ENCODE results near the gene OPN3.

Gene OPN3

DNA sequence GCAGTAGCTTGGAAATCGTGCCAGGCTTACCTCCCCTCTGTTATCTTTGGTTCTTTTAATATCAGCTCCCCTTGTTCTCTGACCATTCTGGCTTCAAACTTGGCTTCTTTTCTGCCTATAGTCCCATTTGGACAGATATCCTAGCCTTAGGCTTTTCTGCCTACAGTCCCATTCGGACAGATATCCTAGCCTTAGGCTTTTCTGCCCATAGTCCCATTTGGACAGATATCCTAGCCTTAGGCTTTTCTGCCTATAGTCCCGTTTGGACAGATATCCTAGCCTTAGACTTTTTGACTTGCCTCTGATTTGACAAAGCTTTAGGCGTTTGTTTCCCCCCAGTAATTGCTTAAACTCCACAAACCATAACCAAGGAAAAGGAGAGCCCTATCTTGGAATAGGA is 25.6 kb downstream of the OPN3 start:
- no peak for DNase-seq

DNA sequence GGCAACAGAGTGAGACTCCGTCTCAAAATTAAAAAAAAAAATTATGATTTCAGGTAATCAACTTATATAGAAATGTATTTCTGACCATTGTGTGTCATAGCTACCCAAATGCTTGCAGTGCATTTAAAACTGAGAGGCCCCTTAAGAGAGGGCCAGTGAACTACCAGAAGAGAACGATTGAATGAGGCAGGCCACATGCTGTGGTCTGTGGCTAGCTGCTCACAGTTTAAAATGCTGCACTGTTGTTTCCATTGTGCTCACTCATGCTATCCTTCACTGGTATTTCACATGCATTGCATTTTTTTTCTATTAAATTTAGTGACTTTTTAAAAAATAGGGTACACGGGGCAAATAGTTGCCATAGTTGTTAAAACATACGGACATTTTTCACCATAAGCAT is 26.0 kb downstream of the OPN3 start:
- DNase-seq, result peak; percentile 10

DNA sequence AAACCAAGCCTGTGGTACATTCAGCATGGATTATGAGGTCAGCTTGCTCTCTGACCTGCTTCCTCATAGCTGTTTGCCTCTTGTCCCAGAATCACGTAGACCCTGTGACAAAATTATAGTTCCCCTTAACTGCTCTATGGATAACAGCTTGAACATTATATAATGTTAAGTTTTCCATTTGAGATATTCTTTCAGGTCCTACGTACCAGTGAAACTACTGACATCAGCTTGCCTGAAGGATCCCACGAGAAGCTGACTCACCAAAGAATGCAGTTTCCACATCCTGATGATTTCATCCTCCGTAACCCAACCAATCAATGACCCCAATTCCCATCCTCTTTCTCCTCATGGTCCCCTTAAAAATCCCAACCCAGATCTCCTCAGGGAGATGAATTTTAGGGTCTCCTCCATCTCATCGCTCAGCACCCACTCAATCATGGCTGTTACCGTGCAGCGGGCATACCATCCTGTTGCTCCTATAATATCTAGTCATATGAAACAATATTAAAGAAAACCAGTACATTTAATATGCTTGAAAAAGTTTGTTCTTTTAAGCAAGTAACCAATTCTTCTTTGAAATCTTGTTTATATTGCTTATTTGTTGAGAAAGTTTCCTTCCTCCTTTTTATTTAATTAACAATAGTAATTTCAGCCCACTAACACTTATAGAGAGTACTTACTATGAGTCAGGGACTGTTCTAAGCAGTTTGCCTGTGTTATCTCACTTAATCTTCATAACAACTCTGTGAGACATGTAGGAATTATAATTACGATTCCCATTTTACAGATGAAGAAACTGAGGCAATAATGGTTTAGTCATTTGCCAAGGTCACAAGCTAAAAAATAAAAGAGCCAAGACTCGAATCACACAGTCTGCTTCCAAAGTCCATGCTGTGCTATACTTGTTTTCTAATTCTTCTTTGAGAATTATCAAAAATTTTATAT is 27.4 kb downstream of the OPN3 start:
- no peak for DNase-seq

DNA sequence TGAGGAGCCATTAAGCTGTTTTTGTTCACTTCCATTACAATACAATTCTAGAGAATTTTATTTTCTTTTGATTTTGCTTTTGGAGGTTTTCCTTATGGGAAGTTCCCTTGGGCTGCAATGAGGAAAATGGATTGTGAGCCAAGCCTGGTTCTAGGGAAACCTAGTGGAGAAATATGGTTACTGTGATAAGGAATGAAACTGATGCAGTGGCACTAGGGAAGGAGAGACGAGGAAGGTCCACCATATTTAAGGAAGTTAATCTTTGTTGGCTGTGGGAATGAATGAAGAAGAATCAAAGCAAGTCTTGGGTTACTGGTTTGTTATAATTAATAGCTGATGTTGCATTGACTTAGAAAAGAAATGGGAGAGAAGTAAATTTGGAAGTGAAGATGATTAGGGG is 28.4 kb downstream of the OPN3 start:
- DNase-seq, result no peak

DNA sequence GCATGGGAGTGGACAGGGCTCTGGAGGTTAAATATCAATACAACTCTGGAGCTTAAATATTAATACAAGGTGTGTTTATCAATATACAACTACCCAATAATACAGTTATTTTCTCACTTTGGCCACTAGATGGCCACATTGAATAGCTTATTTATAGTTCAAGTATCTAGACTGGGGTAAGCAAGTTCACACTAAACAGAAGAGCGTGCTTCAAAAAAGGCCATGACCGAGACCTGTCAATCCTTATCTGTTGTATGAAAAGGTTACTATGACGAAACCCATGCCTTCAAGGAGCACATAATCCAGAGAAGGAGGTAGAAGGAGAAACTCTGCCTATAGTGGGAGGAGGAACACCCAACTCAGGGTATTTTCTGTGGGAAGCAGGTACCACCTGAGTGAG is 29.1 kb downstream of the OPN3 start:
- DNase-seq, result no peak

DNA sequence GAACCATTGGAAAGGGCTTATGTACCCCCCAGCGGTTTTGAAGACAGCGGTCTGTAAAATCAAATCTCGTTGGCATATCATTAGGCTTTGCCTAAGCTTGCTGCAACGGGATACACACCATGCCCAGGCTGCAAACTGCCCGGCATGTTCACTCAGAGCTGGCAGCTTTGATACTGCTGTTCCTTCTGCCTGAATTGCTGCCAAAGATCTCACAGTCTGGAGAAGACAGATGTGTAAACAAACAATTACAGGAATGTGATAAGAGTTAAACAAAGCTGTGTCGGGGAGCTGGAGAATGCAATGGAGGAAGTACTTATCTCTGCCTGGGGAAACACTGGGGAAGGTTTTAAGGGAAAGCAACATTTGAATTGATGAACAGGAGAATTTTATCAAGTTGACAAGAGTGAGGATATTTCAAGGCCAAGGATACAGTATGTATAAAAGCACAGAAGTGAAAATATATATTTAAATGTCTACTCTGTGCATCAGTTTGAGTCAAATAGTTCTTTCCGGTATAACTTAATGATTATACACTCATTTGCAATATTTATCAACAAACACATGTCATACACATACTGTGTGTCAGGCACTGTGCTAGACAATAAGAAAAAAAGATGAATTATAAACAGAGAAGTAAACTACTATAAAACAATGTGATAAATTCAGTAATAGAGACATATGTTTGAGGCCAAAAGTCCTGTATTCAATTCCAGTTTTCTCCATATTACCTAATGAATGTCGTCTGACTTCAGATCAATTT is 29.9 kb downstream of the OPN3 start:
- DNase-seq, result no peak

DNA sequence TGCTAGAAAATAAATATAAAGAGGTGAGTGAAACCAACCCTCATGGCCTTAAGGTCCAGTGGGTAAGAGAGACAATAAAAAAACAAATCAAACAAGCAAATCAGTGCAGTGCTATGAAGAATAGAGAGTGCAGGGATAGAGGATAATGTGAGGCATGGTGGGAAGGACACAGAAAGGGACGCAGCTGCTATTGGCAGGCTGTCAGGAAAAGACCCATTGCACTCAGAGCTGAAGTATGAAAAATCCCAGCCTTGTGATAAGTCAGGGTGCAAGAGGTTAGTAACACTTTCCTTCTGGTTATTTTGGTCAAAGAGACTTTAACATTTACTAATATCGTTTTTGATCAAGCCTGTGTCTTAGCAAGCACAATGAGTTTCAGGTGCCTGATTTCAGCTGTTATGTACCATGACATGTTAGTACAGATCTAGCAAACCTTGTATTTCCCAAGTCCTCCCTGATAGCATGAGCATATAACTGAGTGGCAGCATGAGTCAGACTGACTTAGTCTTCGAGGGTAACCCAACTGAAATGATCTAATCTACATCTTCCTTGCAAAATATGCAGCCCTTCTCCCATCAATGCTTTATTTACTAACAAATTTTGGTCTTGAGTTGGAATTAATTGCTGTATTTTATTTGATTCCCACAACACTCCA is 31.7 kb downstream of the OPN3 start:
- DNase-seq, result no peak

DNA sequence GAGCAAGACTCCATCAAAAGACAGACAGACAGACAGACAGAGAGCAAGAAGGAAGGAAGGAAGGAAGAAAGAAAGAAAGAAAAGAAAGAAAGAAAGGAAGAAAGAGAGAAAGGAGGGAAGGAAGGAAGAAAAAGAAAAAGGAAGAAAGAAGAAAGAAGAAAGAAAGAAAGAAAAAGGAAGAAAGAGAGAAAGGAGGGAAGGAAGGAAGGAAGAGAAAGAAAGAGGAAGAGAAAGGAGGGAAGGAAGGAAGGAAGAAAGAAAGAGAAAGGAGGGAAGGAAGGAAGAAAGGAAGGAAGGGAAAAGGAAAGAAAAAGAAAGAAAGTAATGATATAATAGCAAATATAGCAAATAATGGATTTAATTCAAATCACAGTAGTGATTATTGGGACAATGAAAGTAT is 32.7 kb downstream of the OPN3 start:
- DNase-seq, result no peak

DNA sequence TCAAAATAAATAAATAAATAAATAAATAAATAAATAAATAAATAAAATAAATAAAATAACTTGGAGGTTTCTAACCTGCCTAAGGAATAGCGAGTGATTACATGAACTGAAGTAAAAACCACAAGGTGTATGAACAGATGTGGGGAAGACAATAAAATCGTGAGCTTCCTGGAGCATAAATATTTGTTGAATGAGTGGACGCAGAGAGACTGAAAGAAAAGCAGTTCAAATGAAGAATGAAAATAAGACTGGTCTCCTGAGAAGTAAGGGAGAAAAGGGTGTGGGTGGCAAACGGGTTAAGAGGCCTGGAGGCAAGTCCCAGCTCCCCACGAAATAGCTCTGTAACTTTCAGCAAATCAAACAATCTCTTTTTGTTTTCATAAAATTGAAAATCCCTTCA is 33.6 kb downstream of the OPN3 start:
- no peak for DNase-seq

DNA sequence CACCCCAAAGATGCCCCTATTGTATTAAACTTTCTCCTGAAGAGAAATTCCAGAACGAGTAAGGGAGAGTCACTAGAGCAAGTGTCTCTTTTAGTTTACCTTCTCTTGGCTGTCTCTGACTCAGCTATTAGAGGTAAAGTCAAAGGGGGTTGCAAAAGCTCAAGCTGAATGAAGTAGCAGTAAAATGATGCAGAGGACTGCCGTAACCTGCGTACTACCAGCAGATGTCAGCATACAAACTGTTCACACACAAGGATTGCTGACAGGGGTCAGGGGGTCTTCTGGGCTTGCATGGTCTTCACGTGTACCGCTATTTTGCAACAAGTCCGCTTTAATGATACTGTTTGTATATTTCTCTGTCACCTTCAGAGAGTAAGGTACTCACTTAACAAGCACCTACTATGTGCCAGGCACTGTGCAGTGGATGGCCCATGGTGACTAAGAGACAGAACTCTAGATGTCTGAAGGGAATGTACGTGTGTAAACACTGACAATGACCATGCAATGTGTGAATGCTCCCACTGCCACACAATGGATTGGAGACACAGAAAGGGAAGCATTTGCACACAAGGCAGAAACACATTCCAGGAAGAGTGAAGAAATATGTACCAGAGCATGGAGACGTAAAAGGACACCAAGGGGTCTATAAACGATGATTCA is 34.9 kb downstream of the OPN3 start:
- DNase-seq, result no peak

DNA sequence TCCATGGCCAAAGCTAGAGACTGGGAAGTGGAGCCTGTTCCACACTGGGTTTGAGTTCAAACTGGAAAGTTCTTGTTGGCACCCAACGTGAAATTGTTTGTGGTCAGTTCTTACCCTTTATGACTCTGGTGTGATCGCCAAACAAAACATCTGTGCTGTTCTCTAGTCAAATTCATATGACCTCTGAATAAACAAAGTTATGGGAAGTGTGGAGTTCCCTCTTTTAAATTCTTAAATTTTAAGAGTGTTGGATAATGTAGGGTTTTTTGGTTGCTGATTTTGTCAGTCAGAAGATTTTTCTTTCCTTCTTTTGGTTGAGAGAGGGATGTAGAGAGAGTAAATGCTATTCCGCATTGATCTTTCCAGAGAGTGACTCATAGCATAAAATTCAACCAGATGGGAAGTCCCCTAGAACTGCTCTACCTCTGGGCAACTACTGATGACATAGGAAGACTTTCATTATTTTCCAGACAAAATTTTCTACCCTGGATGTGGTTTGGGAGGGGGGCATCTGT is 36.4 kb downstream of the OPN3 start:
- DNase-seq, result no peak

DNA sequence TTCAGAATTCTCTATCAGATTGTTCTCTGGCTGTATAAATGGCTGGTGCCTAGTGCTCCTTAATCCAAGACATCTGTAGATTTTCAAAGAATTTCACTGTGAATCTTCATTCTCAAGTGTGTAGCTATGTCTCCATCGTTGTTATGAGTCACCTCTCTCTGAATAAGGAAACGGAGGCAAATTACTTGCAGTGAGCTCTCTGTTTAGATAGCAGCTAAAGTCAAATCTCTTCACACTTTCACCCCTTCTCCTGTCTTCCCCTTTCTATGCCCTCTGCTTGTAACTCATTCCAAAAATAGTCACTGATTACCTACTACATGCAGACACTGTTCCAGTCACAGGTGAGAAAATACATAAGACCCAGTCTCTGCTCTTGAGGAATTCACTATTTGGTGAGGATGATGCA is 39.7 kb downstream of the OPN3 start:
- no peak for DNase-seq

DNA sequence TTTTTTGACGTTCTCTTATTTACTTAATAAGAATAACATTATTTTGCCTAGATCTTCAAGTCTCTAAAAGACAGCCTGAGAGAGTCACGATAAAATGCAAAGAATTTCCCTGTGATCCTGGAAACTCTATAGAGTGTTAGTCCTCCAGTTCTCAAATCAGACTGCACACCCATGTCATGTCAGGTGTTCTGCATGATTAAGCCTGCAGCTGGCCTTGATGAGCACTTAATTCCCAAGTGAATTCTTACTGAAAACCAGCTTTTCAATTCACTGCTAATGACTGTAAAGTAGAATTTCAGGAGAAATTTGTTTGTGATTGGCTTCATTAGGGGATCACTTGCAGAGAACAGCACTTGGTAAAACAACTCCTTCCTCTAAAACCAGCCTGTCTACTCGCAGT is 41.9 kb downstream of the OPN3 start:
- no peak for DNase-seq

DNA sequence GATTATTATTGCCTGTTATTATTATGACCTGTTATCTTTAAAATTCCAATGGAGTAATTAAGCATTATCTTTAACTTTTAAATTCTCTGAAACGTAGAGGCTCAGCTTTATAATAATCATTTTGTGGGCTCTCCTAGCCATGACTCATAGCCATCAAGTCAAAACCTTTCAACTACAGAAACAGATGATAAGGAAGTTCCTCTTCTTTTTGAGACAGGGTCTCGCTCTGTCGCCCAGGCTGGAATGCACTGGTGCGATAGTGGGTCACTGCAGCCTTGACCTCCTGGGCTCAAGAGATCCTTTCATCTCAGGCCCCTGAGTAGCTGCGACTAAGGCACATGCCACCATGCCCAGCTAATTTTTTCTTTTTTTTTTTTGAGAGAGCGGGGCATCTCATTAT is 43.5 kb downstream of the OPN3 start:
- DNase-seq, result no peak

DNA sequence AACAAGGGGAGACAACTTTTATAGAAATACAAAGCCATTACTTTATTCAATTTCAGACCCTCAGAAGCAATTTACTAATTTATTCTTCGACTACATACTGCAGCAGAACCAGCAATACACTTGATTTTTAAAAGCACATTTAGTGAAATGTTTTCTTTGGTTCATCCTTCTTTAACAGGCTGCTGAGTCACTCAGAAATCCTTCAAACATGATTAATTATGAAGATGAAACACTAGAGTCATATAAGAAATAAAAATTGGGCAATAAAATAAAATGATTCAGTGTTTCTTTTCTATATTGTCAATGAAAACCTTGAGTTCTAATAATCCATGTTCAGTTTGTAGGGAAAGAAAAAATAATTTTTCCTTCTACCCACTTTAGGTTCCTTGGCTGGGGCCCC is 47.0 kb downstream of the OPN3 start:
- DNase-seq, result no peak

DNA sequence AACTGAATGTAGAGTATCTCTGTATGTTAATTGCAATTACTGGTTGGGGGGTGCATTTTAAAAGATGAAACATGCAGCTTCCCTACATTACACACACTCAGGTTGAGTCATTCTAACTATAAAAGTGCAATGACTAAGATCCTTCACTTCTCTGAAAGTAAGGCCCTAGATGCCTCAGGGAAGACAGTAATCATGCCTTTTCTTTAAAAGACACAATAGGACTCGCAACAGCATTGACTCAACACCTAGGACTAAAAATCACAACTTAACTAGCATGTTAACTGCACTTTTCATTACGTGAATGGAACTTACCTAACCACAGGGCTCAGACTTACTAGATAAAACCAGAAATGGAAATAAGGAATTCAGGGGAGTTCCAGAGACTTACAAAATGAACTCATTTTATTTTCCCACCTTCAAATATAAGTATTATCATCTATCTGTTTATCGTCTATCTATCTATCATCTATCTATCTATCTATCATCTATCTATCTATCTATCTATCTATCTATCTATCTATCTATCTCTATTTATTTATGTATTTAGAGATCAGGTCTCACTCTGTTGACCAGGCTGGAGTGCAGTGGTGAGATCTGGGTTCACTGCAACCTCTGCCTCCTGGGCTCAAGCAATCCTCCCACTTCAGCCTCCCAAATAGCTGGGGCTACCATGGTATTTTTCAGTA is 47.8 kb downstream of the OPN3 start:
- DNase-seq, result no peak

DNA sequence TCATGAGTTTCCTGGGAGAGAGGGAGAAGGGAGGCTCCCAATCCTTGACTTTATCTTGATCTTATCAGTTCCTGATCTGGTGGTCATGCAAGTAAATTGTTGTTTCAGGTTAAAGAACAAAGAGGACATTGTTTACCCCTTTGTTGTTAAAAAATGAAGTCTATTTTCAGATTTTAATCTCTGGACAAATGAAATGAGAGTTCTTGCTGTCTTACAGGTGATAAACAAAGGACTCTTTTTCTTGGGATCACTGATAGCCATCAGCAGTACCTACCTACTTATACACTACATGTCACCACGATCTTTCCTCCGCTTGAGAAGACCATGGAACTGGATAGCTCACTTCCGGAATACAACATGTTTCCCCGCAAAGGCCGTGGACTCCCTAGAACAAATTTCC is 48.4 kb downstream of the OPN3 start:
- DNase-seq, result no peak

DNA sequence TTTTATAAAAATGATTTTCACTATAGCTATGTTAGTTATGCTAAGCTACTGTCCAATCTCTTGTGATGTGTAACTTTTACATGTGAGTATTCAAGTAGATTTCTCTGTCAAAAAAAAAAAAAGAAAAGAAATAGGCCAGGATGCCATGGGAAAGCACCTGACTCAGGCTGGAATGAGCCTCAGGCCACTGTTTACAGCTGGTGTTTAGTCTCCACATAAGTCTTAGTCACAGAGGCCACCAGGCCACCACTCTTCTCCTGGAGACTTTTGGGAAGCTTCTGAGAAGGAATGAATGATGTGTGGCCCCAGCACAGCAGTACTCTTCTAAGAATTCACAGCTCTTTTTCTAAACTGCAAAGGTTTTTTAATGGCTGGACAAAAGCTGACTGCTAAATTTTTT is 48.9 kb downstream of the OPN3 start:
- no peak for DNase-seq

DNA sequence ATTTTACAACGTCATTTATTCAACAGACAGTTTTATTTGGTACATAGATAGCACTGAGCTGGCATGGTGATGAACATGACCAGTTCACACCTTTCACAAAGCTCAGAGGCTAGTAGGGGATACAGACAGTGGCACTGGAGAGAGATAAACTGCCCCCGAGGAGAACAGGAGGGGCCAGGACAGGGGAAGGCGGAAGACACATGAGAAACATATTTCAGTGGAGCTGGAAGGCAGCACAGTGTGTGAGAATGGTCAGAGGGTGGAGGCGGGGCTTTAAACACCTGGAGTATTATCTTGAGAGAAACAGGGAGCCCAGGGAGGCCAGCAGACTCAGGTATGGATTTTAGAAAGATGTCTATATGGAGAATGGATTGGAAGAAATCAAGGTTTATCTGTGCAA is 49.5 kb downstream of the OPN3 start:
- no peak for DNase-seq

DNA sequence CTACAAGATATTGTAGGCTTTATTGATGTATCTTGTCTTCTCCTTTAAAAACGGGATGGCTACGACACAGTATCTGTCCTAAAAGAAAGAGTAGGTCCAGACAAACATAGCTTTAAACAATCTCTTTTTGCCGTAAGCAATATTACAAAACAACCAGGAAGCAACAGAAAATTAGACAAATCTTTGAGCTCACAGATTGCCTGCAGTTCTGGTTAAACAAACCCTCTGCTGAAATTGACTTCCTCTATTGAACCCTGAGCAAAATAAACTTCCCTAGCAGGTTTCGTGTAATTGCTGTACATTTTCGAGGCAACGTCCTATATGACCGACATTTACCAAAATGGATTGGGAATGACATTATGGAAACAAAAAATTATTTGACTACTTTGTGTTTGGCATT is 50.6 kb downstream of the OPN3 start:
- no peak for DNase-seq

DNA sequence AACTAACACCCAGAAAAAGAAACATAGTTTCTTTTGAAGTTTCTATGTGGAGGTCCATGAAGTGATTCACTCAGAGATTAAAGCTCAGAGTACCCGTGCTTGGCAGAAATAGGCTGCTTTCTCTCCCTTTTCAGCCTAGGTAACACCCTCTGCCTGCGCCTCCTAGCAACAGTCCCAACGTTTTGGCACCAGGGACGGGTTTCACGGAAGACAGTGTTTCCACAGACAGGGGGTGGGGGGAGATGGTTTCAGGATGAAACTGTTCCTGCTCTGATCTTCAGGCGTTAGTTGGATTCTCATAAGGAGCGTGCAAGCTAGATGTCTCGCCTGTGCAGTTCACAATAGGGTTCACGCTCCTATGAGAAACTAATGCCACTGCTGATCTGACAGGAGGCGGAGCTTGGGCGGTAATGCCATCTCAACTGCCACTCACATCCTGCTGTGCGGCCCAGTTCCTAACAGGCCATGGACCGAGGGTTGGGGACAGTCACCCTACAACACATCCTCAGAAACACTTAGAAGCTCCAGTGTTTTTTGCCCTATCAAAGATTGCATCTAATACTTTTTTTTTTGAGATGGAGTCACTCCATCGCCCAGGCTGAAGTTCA is 53.2 kb downstream of the OPN3 start:
- DNase-seq, result no peak

DNA sequence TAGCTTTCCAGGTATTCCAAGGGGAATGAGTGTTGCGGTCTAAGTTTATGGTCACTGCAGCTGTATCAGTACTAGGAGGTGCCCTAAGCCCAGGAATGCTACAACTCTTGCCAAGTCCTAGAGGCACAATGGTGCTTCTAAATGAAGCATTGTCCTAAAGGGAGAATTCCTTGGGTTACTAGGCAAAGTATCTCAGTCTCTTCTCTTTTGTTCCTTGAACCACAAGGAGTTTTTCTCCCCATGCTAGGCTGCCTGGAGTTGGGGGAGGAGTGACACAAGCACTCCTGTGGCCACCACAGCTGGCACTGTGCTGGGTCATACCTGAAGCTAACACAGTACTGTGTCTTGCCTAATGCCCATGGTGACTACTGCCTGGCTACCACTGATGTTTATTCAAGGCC is 57.2 kb downstream of the OPN3 start:
- no peak for DNase-seq
